ENCODE results near the gene EEF2KMT. TPM values are rescaled to one million over a fixed set of nuclear protein-coding genes. Genes with fewer than 3 reads are reported as not detected.
"Not testable (repeated sequence)": the region's sequence is repeated elsewhere in the genome, so short reads cannot be mapped to it uniquely, and the experiment has no call there.

Gene EEF2KMT
- total RNA-seq, 1 donor from 2014 or later = 5.0 TPM

GRCh38 chr16:5096437-5097060 lies 1.0 kb downstream of the EEF2KMT start:
- ATAC-seq; DNase-seq (ENCODE audit: low spot score): not testable (repeated sequence)

DNA sequence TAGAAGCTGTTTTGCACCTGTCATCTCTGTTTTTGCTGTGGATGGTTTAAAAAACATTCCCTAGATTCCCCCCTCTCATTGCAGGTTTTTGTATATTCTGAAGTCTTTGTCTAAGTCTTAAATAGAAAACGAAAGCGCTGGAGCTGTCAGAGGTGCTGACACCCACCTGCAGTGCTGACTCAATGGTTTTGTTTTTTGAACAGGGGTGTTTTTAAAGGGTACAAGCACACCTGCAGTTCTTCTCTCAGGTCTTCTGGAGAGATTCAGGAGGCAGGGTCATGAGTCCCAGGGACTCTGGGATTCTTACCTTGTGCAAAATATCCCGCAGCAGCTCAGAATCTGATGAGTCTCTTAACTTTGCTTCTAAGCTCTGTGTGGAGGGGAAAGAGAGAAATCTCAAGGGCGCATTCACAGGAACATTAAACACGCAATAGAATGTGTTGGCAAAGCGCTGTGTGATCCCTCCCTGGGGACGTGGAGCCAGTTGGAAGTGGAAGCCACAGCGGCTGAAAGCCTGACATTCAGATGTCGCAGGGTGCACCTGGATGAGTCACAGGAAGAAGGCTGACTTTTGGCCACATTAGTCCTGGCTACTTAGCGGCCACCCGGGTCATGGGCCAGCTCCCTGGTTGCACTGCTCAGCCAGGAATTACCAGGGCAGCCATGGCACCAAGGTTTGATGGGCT lies 2.3 kb downstream of the EEF2KMT start:
- not testable (repeated sequence) for ATAC-seq; DNase-seq (ENCODE audit: low spot score)

GRCh38 chr16:5093746-5094145 lies 3.8 kb downstream of the EEF2KMT start:
- DNase-seq (ENCODE audit: low spot score); ATAC-seq: not testable (repeated sequence)

DNA sequence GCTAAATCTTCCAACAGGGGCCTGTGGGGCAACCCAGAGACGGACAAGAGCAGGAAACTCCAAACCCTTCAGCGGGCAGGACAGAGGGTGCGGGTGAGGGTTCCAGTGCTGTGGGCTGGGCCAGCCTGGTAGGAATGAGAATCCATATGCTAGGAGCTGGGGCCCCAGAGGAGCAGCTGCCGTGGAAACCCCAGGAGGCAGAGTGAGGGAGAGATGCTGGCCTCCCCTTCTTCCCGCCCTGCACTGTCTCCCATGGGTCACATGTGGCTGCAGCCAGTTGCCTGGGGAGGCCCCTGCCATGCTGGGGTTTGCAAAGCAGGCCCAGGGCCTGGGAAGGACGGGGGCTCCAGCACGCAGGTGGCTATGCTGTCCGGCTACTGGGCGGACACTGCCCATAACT lies 4.5 kb downstream of the EEF2KMT start:
- ATAC-seq = not testable (repeated sequence)

GRCh38 chr16:5090592-5090991 lies 7.0 kb downstream of the EEF2KMT start:
- not testable (repeated sequence) for DNase-seq (ENCODE audit: low spot score); ATAC-seq

More for the DNA sequence above, 4.5 kb downstream of the EEF2KMT start:
- not testable (repeated sequence) for DNase-seq (ENCODE audit: low spot score)

DNA sequence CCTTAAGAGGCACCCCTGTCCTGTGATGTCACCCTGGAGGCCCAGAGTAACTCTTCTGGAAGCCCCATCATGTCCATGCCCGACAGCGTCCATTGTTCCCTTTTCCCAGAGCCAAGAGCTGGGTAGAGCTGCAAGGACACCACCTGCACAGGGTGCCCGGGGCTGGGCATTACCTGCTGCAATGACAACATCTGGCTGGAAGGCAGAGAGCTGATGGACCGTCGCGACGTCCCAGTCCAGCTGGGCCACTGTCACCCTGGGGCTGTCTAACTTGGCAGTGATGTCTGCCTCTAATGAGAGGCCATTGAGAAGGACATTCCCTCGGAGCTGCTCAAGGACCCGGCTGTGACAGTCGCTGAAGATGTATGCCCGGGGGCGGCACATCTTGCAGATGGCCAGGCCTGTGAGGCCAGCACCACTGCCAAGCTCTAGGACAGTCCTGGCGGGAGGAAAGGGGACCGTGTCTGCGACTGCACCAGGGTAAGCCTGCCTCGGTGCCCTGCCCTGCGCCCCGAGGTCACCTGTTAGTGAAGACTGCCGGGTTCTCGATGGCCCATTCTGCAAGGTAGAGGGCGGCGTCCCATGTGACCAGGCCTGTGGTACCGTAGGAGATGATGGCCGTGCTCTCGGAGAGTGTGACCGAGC lies 7.6 kb downstream of the EEF2KMT start:
- DNase-seq (ENCODE audit: low spot score) = not testable (repeated sequence)

GRCh38 chr16:5088936-5089335 lies 8.7 kb downstream of the EEF2KMT start:
- ATAC-seq; DNase-seq (ENCODE audit: low spot score): not testable (repeated sequence)

More for the DNA sequence above, 7.6 kb downstream of the EEF2KMT start:
- not testable (repeated sequence) for ATAC-seq

DNA sequence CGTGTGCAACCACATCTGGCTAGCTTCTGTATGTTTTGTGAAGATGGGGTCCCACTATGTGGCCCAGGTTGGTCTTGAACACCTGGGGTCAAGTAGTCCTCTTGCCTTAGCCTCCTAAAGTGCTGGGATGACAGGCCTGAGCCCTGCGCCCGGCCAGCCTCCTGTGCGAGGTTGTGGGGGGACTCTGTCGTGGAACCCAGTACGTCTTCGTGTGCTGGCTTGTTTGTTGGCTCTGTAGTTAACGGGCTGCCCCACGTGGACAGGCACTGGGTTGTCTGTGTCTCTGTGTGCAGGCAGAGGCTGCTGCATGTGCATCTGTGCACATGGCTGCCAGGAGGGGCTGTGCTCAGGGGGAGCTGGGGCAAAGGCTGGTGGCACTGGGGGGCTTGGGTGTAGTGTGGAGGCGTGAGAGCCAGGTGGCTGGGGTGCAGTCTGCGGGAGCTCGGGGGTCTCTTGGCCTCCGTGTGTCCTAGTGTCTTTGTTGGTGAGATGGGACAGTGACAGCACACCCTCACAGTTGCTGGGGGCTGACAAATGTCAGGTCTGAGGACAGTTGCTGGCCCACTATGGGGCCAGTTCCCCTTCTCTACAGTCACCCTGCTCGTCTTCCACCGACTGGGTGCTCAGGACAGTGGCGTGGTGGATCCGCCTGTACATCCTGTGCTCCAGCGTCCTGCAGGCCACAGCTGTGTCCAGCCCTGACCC lies 9.4 kb downstream of the EEF2KMT start:
- not testable (repeated sequence) for ATAC-seq; DNase-seq (ENCODE audit: low spot score)

- ATAC-seq; DNase-seq (ENCODE audit: low spot score): not testable (repeated sequence)
Measured at GRCh38 chr16:5085716-5086115, 11.9 kb downstream of the EEF2KMT start.

- ATAC-seq; DNase-seq (ENCODE audit: low spot score): not testable (repeated sequence)
Measured at GRCh38 chr16:5084802-5085201, 12.8 kb downstream of the EEF2KMT start.

DNA sequence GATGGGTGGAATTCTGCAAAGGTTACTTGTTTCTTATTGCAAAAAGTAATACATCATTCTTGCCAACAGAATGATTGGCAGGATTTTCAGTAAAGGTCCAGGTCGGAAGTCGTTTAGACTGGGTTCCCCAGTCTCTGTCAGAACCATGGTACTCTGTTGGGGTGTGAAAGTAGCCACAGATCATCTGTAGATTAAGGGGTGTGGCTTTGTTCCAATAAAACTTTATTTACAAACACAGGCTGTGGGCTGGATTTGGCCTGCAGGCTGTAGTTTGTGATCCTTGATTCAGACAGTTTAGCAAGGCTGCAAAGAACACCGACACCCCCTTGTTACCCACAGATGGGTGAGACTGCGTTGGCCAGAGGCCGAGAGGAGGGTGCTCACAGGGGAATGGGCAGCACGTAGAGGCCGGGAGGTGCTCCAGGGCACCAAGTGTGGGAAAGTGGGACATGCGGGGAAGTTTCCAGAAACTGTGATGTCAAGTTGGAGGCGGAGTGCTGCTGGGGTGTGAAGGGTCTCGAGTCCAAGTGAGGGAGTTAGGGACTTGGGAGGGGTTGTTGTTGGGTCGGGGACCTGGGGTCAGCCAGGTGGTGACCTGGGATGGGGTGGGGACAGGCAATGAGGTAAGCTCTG lies 13.4 kb downstream of the EEF2KMT start:
- not testable (repeated sequence) for ATAC-seq; DNase-seq (ENCODE audit: low spot score)

DNA sequence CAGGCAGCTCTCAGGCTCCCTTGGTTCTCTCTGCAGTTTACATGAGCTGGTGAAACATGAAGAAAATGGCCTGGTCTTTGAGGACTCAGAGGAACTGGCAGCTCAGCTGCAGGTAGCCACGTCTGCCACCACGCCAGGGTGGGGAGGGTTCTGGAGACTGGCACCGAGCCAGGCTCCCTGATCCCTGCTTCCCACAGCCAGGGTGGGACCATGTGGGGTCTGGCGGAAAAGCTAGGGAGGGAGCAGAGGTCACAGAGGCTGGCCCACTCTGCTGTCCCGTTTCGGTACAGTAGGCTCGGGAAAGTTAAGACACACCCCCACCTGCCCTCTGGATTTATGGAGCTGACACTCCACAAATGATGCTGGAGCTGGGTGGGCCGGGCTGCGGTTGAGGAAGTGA lies 13.9 kb downstream of the EEF2KMT start:
- ATAC-seq; DNase-seq (ENCODE audit: low spot score): not testable (repeated sequence)

DNA sequence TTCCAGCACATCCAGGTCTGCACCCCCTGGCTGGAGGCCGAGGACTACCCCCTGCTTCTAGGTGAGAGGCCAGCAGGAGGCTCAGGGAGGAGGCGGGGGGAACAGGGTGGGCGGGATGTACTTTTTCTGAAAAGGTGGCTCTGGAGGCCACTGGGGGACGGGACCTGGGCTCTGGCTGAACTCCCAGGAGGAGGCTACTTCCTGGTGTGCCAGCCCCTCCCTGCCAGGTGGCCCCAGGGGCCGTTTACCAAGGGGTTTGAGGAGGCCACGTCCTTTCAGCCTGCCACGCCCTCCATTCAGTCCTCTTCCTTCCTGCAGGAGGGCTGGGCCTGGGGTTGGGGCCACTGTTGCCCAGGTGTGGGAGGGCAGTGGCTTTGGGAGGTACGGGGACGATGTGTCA lies 16.6 kb downstream of the EEF2KMT start:
- ATAC-seq; DNase-seq (ENCODE audit: low spot score): not testable (repeated sequence)

- not testable (repeated sequence) for DNase-seq (ENCODE audit: low spot score); ATAC-seq
Measured at GRCh38 chr16:5080461-5080860, 17.1 kb downstream of the EEF2KMT start.

- DNase-seq (ENCODE audit: low spot score) (no peak), ATAC-seq (no peak)
Measured at GRCh38 chr16:5078626-5079025, 19.0 kb downstream of the EEF2KMT start.

DNA sequence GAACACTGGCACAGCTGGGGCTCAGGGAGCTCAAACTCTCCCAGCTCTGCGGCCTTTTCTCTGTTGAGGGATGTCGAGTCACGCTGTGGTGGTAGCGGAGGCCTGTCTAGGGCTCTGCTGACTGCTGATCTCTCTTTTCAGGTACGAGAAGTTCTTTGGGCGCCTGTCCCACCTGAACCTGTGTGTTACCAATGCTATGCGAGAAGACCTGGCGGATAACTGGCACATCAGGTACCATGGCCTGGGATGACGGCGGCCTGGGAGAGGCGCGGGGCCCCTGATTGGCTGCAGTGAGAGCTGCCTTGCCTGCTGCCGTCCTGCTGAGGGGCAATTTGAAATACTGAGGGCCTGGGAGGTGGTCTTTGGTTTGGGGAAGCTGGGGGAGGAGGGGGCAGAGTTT lies 20.3 kb downstream of the EEF2KMT start:
- DNase-seq (ENCODE audit: low spot score) (no peak), ATAC-seq (no peak)

DNA sequence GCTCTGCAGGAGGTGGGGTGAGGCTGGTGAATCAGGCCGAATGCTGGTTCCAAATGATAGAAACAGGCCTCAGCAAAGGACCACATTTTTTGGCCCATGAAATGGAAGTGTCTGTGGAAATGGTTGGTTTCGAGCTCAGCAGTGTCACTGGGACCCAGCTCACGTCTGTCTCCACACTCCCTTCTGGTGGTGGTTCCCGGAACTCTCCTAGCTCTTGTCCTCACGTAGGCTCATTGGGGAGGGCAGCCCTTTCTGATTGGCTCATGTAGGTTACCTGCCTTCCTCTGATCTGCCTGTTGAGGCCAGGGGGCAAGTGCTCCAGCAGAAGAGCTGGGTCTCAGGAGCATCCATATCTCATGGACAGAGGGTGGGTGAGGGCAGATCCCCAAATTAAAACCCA lies 22.0 kb downstream of the EEF2KMT start:
- ATAC-seq (no peak), DNase-seq (ENCODE audit: low spot score) (no peak)

DNA sequence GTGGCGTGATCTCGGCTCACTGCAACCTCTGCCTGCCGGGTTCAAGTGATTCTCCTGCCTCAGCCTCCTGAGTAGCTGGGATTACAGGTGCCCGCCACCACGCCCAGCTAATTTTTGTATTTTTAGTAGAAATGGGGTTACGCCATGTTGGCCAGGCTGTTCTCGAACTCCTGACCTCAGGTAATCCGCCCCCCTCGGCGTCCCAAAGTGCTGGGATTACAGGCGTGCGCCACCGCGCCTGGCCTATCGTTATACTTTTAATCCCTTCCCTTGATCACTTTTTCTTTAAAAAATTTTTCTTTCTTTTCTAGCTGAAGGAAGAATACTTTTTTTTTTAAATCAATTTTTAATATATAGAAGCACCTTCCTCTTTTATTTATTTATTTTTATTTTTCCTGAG lies 23.8 kb downstream of the EEF2KMT start:
- not testable (repeated sequence) for ATAC-seq; DNase-seq (ENCODE audit: low spot score)

- no peak for ATAC-seq
Measured at GRCh38 chr16:5073279-5073629, 24.3 kb downstream of the EEF2KMT start.

More at GRCh38 chr16:5073279-5073629, 24.3 kb downstream of the EEF2KMT start:
- DNase-seq (ENCODE audit: low spot score) = no peak
